ENCODE results near the gene PYGM. TPM values are rescaled to one million over a fixed set of nuclear protein-coding genes. Genes with fewer than 3 reads are reported as not detected.
A peak's percentile ranks its signal among the peaks of the same experiment; 100 is the strongest.

Gene PYGM
- total and polyA plus RNA-seq, 2 of the 13 experiments (the other 11 are each of a cell fraction or from before 2014, with no cell fraction given): 0.11 to 0.12 TPM

GRCh38 chr11:64743591-64744543 is 15.9 kb downstream of the PYGM start, which contains the start of gene RASGRP2 (continued):
- TF ChIP-seq, protein P1, sequence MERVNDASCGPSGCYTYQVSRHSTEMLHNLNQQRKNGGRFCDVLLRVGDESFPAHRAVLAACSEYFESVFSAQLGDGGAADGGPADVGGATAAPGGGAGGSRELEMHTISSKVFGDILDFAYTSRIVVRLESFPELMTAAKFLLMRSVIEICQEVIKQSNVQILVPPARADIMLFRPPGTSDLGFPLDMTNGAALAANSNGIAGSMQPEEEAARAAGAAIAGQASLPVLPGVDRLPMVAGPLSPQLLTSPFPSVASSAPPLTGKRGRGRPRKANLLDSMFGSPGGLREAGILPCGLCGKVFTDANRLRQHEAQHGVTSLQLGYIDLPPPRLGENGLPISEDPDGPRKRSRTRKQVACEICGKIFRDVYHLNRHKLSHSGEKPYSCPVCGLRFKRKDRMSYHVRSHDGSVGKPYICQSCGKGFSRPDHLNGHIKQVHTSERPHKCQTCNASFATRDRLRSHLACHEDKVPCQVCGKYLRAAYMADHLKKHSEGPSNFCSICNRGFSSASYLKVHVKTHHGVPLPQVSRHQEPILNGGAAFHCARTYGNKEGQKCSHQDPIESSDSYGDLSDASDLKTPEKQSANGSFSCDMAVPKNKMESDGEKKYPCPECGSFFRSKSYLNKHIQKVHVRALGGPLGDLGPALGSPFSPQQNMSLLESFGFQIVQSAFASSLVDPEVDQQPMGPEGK (CRISPR knock-in tag; IDR thresholded peaks at IDR 0.05): peak; percentile 3; the same call in 1 of the 2 replicates
- peak; percentile 78 for TF ChIP-seq CTCF (CRISPR knock-in tag; IDR thresholded peaks at IDR 0.05)
- no peak for TF ChIP-seq RFX3 (CRISPR knock-in tag; IDR thresholded peaks at IDR 0.05)
- peak; percentile 14; the same call in 1 of the 2 replicates for TF ChIP-seq MAX (IDR thresholded peaks at IDR 0.05)
- no peak for TF ChIP-seq MTA1 (CRISPR knock-in tag; IDR thresholded peaks at IDR 0.05; ENCODE audit: borderline replicate concordance)
- TF ChIP-seq, protein P2, sequence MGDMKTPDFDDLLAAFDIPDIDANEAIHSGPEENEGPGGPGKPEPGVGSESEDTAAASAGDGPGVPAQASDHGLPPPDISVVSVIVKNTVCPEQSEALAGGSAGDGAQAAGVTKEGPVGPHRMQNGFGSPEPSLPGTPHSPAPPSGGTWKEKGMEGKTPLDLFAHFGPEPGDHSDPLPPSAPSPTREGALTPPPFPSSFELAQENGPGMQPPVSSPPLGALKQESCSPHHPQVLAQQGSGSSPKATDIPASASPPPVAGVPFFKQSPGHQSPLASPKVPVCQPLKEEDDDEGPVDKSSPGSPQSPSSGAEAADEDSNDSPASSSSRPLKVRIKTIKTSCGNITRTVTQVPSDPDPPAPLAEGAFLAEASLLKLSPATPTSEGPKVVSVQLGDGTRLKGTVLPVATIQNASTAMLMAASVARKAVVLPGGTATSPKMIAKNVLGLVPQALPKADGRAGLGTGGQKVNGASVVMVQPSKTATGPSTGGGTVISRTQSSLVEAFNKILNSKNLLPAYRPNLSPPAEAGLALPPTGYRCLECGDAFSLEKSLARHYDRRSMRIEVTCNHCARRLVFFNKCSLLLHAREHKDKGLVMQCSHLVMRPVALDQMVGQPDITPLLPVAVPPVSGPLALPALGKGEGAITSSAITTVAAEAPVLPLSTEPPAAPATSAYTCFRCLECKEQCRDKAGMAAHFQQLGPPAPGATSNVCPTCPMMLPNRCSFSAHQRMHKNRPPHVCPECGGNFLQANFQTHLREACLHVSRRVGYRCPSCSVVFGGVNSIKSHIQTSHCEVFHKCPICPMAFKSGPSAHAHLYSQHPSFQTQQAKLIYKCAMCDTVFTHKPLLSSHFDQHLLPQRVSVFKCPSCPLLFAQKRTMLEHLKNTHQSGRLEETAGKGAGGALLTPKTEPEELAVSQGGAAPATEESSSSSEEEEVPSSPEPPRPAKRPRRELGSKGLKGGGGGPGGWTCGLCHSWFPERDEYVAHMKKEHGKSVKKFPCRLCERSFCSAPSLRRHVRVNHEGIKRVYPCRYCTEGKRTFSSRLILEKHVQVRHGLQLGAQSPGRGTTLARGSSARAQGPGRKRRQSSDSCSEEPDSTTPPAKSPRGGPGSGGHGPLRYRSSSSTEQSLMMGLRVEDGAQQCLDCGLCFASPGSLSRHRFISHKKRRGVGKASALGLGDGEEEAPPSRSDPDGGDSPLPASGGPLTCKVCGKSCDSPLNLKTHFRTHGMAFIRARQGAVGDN (CRISPR knock-in tag; IDR thresholded peaks at IDR 0.05): peak; percentile 10; the same call in 1 of the 2 replicates
- TF ChIP-seq SPEN (CRISPR knock-in tag; IDR thresholded peaks at IDR 0.05; ENCODE audit: low read depth): 0 out of 2 replicates have a peak, but pooled peaks have one; percentile 21
- TF ChIP-seq NAIF1 (CRISPR knock-in tag; IDR thresholded peaks at IDR 0.05; ENCODE audit: borderline replicate concordance): no peak
- no peak for TF ChIP-seq REPIN1 (CRISPR knock-in tag; IDR thresholded peaks at IDR 0.05; ENCODE audit: borderline replicate concordance, low read depth)
- peak; percentile 47 for TF ChIP-seq STAG1 (CRISPR knock-in tag; IDR thresholded peaks at IDR 0.05)
- TF ChIP-seq, protein P3, sequence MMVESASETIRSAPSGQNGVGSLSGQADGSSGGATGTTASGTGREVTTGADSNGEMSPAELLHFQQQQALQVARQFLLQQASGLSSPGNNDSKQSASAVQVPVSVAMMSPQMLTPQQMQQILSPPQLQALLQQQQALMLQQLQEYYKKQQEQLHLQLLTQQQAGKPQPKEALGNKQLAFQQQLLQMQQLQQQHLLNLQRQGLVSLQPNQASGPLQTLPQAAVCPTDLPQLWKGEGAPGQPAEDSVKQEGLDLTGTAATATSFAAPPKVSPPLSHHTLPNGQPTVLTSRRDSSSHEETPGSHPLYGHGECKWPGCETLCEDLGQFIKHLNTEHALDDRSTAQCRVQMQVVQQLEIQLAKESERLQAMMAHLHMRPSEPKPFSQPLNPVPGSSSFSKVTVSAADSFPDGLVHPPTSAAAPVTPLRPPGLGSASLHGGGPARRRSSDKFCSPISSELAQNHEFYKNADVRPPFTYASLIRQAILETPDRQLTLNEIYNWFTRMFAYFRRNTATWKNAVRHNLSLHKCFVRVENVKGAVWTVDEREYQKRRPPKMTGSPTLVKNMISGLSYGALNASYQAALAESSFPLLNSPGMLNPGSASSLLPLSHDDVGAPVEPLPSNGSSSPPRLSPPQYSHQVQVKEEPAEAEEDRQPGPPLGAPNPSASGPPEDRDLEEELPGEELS (CRISPR knock-in tag; IDR thresholded peaks at IDR 0.05): no peak
- no peak for TF ChIP-seq ZBTB38 (CRISPR knock-in tag; IDR thresholded peaks at IDR 0.05)
- 0 out of 2 replicates have a peak, but pooled peaks have one; percentile 15 for TF ChIP-seq SAP130 (CRISPR knock-in tag; IDR thresholded peaks at IDR 0.05; ENCODE audit: low read depth)
- TF ChIP-seq NR2F2 (IDR thresholded peaks at IDR 0.05; ENCODE audit: borderline replicate concordance, low read depth): no peak
- TF ChIP-seq MTF2 (CRISPR knock-in tag; IDR thresholded peaks at IDR 0.05; ENCODE audit: borderline replicate concordance): no peak; the same call in 1 of the 2 replicates
- TF ChIP-seq ZFX (CRISPR knock-in tag; IDR thresholded peaks at IDR 0.05; ENCODE audit: low read depth): peak; percentile 15; the same call in 1 of the 2 replicates
- TF ChIP-seq KDM1A (CRISPR knock-in tag; IDR thresholded peaks at IDR 0.05): 0 out of 2 replicates have a peak, but pooled peaks have one; percentile 50
- TF ChIP-seq ADNP (CRISPR knock-in tag; IDR thresholded peaks at IDR 0.05): peak; percentile 65; the same call in 1 of the 2 replicates

Data from HepG2 (cell line).